Measurements from ENCODE around the gene JAKMIP1. TPM values are rescaled to one million over a fixed set of nuclear protein-coding genes. Genes with fewer than 3 reads are reported as not detected.

The JAKMIP1 gene
- total and polyA plus RNA-seq, 2 donors (not counting 1 experiment from before 2014, with no cell fraction given): 0.49 to 1.0 TPM

DNA sequence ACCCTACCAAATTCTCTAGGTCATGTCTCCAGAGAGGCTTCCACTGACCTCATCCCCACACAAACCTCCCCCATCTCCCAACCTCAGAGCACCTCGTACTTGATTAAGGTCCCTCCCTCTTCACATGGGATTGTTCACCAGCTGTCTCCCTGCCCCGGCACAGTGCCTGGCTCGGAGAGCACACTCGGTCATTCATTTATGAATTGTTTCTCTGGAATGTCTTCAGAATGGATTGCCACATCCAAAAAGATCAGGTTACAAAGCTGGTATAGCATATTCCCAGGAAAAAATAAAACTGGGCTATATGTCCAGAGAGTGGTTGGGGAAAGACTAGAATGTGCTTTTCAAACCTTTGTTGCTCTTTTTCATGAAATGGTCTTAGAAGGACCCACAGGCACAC lies 21.6 kb downstream of the JAKMIP1 start:
- H2AFZ ChIP-seq (ENCODE audit: insufficient read depth, low read depth, low read length, poor library complexity, severe bottlenecking): no peak overlapping the region
- 84% methylated on average over 4 of the region's 4 CpGs for WGBS (ENCODE audit: insufficient coverage)

DNA sequence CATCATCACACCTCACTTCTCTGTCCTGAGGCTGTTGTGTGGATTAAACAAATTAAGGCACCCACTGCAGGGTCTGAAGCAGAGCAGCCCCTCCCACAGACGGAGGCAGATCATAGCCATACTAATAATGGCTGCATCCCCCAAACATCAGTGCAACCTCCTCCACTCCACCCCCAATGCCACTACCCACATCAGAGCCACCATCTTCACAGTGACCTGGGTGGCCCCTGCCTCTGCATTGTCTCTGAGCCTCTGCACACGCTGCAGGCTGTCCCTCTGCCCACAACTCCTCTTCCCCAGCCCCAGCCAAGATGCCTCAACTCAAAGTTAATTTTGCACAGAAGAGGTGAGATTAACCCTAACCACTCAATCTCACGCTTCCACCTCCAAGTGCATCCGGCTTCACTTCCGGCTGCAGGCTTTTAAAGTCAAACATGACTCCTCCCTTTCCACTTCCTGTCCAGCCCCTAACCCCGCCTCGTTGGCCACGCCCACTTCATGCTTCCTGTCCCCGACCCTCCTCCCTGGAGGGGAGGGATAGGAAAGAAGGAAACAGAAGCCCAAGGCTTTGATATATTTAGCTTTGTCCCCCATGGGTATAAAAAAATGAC lies 22.7 kb downstream of the JAKMIP1 start:
- Histone ChIP-seq H3K36me3 (replicated peaks in 1 of 2; ENCODE audit: control extremely low read depth in 1 of 2, control insufficient read depth in 1 of 2, extremely low read depth in 1 of 2, insufficient read depth in 2 of 2, low read length in 1 of 2) (no peaks in the 10 kb centered on the region), H3K9ac (ENCODE audit: low read length) (no peak overlapping the region), H2AFZ (ENCODE audit: insufficient read depth, low read depth, low read length, poor library complexity, severe bottlenecking) (no peak overlapping the region), H4K20me1 (ENCODE audit: control insufficient read depth, insufficient read depth, low read length, poor library complexity, severe bottlenecking) (no peaks in the 10 kb centered on the region), H3K4me2 (replicated peaks; ENCODE audit: low read depth, low read length, poor library complexity, severe bottlenecking) (no peak overlapping the region), H3K4me1 (ENCODE audit: control insufficient read depth in 2 of 2, insufficient read depth in 2 of 2, low read length in 2 of 2) (no peaks in the 10 kb centered on the region), H3K4me3 (ENCODE audit: control extremely low read depth in 1 of 5, extremely low read depth in 1 of 5, insufficient read depth in 1 of 5, low read depth in 2 of 5, low read length in 4 of 5) (no peak overlapping the region), H3K27ac (ENCODE audit: low read length in 2 of 2) (no peak overlapping the region), H3K9me3 (ENCODE audit: control extremely low read depth in 1 of 3, control insufficient read depth in 2 of 3, insufficient read depth in 1 of 3, low read length in 2 of 3) (peaks cover 0 to 21% (median 5%) of the 10 kb centered on the region in 3 donors), H3K79me2 (ENCODE audit: control insufficient read depth, insufficient read depth, low read length) (no peaks in the 10 kb centered on the region), H3K27me3 (replicated peaks in 1 of 4; ENCODE audit: control extremely low read depth in 1 of 4, control insufficient read depth in 3 of 4, insufficient read depth in 4 of 4, low read length in 3 of 4) (no peaks in the 10 kb centered on the region)
- TF ChIP-seq EZH2 (IDR thresholded peaks at IDR 0.05; ENCODE audit: borderline replicate concordance, insufficient read depth, low read depth, low read length, poor library complexity, severe bottlenecking): no peak
- TF ChIP-seq, protein P1, sequence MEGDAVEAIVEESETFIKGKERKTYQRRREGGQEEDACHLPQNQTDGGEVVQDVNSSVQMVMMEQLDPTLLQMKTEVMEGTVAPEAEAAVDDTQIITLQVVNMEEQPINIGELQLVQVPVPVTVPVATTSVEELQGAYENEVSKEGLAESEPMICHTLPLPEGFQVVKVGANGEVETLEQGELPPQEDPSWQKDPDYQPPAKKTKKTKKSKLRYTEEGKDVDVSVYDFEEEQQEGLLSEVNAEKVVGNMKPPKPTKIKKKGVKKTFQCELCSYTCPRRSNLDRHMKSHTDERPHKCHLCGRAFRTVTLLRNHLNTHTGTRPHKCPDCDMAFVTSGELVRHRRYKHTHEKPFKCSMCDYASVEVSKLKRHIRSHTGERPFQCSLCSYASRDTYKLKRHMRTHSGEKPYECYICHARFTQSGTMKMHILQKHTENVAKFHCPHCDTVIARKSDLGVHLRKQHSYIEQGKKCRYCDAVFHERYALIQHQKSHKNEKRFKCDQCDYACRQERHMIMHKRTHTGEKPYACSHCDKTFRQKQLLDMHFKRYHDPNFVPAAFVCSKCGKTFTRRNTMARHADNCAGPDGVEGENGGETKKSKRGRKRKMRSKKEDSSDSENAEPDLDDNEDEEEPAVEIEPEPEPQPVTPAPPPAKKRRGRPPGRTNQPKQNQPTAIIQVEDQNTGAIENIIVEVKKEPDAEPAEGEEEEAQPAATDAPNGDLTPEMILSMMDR (IDR thresholded peaks at IDR 0.05): no peak
- Mint-ChIP-seq H3K27ac (no peak overlapping the region), H3K4me3 (no peak overlapping the region), H3K27me3 (peaks cover 2% of the 10 kb centered on the region), H3K4me1 (peaks cover 2% of the 10 kb centered on the region), H3K9me3 (ENCODE audit: insufficient read depth) (peaks cover 11% of the 10 kb centered on the region)
- ChIA-PET POLR2A (no interaction called here), CTCF (no interaction called here)
- intact Hi-C loops (cut with micrococcal nuclease): no loop called here
- 56% methylated on average over 3 of the region's 9 CpGs for WGBS (ENCODE audit: insufficient coverage)
- DNase-seq (no peak), ATAC-seq (ENCODE audit: low read depth) (no peak)

More for the DNA sequence above, 21.6 kb downstream of the JAKMIP1 start:
- H3K27ac Mint-ChIP-seq: no peak overlapping the region
- no peak overlapping the region for H3K4me3 Mint-ChIP-seq
- no peaks in the 10 kb centered on the region for H3K27me3 ChIP-seq (replicated peaks in 1 of 4; ENCODE audit: control extremely low read depth in 1 of 4, control insufficient read depth in 3 of 4, insufficient read depth in 4 of 4, low read length in 3 of 4)
- TF ChIP-seq EZH2 (IDR thresholded peaks at IDR 0.05; ENCODE audit: borderline replicate concordance, insufficient read depth, low read depth, low read length, poor library complexity, severe bottlenecking): no peak
- TF ChIP-seq, protein P1 (IDR thresholded peaks at IDR 0.05): no peak
- no peak overlapping the region for H3K27ac ChIP-seq (ENCODE audit: low read length in 2 of 2)
- POLR2A ChIA-PET: no interaction called here
- DNase-seq: no peak
- no peak overlapping the region for H3K9ac ChIP-seq (ENCODE audit: low read length)
- H4K20me1 ChIP-seq (ENCODE audit: control insufficient read depth, insufficient read depth, low read length, poor library complexity, severe bottlenecking): no peaks in the 10 kb centered on the region
- peaks cover 11% of the 10 kb centered on the region for H3K9me3 Mint-ChIP-seq (ENCODE audit: insufficient read depth)
- H3K4me3 ChIP-seq (ENCODE audit: control extremely low read depth in 1 of 5, extremely low read depth in 1 of 5, insufficient read depth in 1 of 5, low read depth in 2 of 5, low read length in 4 of 5): no peak overlapping the region
- CTCF ChIA-PET: no interaction called here
- no peaks in the 10 kb centered on the region for H3K79me2 ChIP-seq (ENCODE audit: control insufficient read depth, insufficient read depth, low read length)
- H3K27me3 Mint-ChIP-seq: peaks cover 2% of the 10 kb centered on the region
- H3K4me1 ChIP-seq (ENCODE audit: control insufficient read depth in 2 of 2, insufficient read depth in 2 of 2, low read length in 2 of 2): peaks cover 0 to 2% of the 10 kb centered on the region in 2 donors
- H3K4me1 Mint-ChIP-seq: peaks cover 2% of the 10 kb centered on the region
- H3K4me2 ChIP-seq (replicated peaks; ENCODE audit: low read depth, low read length, poor library complexity, severe bottlenecking): no peak overlapping the region
- H3K36me3 ChIP-seq (replicated peaks in 1 of 2; ENCODE audit: control extremely low read depth in 1 of 2, control insufficient read depth in 1 of 2, extremely low read depth in 1 of 2, insufficient read depth in 2 of 2, low read length in 1 of 2): no peaks in the 10 kb centered on the region
- no peak for ATAC-seq (ENCODE audit: low read depth)
- peaks cover 0 to 21% (median 5%) of the 10 kb centered on the region in 3 donors for H3K9me3 ChIP-seq (ENCODE audit: control extremely low read depth in 1 of 3, control insufficient read depth in 2 of 3, insufficient read depth in 1 of 3, low read length in 2 of 3)
- intact Hi-C loops (cut with micrococcal nuclease): no loop called here
